GM12878 (cell line): Measurements from ENCODE around the gene KERA. TPM values are rescaled to one million over a fixed set of nuclear protein-coding genes. Genes with fewer than 3 reads are reported as not detected.

Experiments
- ATAC-seq: fragments of 200-7000 bp; cut with Tn5 transposase; 3 replicates; pipeline ENCODE4 v1.9.1; 2020; ENCODE audit warnings: mild to moderate bottlenecking, moderate library complexity
- BruUV-seq: library from RNA; stranded (reverse); fragments of 400-500 nt; replicated peaks from 2 replicates; lab custom pipeline; 2021; lab: Mats Ljungman, UMichigan
- CTCF ChIA-PET: fragments of 300-600 bp; sonication (Branson Sonifier 250); formaldehyde crosslinking; extraction: SDS; loops from one replicate; lab custom pipeline; 2021; ENCODE audit warnings: inconsistent platforms; lab: Yijun Ruan, JAX
- POLR2A ChIA-PET: fragments of 350-600 bp; formaldehyde crosslinking; extraction: SDS; loops from one replicate; lab custom pipeline; 2021; ENCODE audit warnings: inconsistent platforms; lab: Charles Lee
- RAD21 ChIA-PET: fragments of 300-600 bp; sonication (Branson Sonifier 250); formaldehyde crosslinking; loops from one replicate; lab custom pipeline; 2023; ENCODE audit warnings: antibody characterized with exemption; ENCODE audit not compliant: unreplicated experiment; lab: Charles Lee
- SMC1A ChIA-PET: fragments of 300-600 bp; sonication (Branson Sonifier 250); formaldehyde crosslinking; loops from one replicate; lab custom pipeline; 2023; ENCODE audit not compliant: unreplicated experiment, uncharacterized antibody; lab: Charles Lee
- DNase-seq: peaks from one replicate; pipeline ENCODE4 v3.0.0-alpha.2; 2011; ENCODE audit warnings: low read depth, low spot score
- FAIRE-seq: peaks from 3 replicates; lab custom pipeline; 2011; peaks lifted over from hg19 to GRCh38; lab: Jason Lieb, UNC
- H2AFZ ChIP-seq: 2 replicates; pipeline ENCODE4 v1.6.0; 2011; ENCODE audit warnings: low read depth, low read length, control low read depth; ENCODE audit not compliant: control insufficient read depth
- H3K27ac ChIP-seq: 2 replicates; pipeline ENCODE4 v1.5.1; 2011; ENCODE audit warnings: control low read depth; ENCODE audit not compliant: control insufficient read depth, insufficient read depth
- H3K27me3 ChIP-seq, 2 experiments: replicated peaks in 1 of 2; 2 replicates each; pipeline versions ENCODE4 v1.6.0 to v1.6.1; 2011; ENCODE audit warnings: low read length in 1 of 2; ENCODE audit not compliant: control insufficient read depth in 2 of 2, insufficient read depth in 2 of 2
- H3K36me3 ChIP-seq, 2 experiments: 2 replicates each; pipeline ENCODE4 v1.5.1; 2011; ENCODE audit warnings: low read length in 1 of 2; ENCODE audit not compliant: control insufficient read depth in 2 of 2, insufficient read depth in 2 of 2
- H3K4me1 ChIP-seq: 2 replicates; pipeline ENCODE4 v1.6.1; 2011; ENCODE audit warnings: mild to moderate bottlenecking, low read length, moderate library complexity, mixed read lengths; ENCODE audit not compliant: control insufficient read depth, insufficient read depth
- H3K4me2 ChIP-seq: 2 replicates; pipeline ENCODE4 v1.6.0; 2011; ENCODE audit warnings: control low read depth; ENCODE audit not compliant: control insufficient read depth, insufficient read depth
- H3K4me3 ChIP-seq: fragments of 200-600 bp; sonication (generic); 2 replicates; pipeline ENCODE4 v1.5.1; 2016
- H3K79me2 ChIP-seq: 2 replicates; pipeline ENCODE4 v1.6.0; 2011; ENCODE audit warnings: low read length; ENCODE audit not compliant: control insufficient read depth, insufficient read depth
- H3K9ac ChIP-seq: 2 replicates; pipeline ENCODE4 v1.8.0; 2011; ENCODE audit warnings: low read length, control low read depth, mixed read lengths; ENCODE audit not compliant: control insufficient read depth, insufficient read depth
- H3K9me3 ChIP-seq: replicated peaks from 3 replicates; pipeline ENCODE4 v1.5.1; 2011; ENCODE audit warnings: mild to moderate bottlenecking, low read length; ENCODE audit not compliant: control insufficient read depth, insufficient read depth
- H4K20me1 ChIP-seq: 2 replicates; pipeline ENCODE4 v1.6.0; 2011; ENCODE audit not compliant: control insufficient read depth, insufficient read depth
- EP300 ChIP-seq, 2 experiments: fragments of 150-350 bp in 1 of 2; IDR thresholded peaks; 2 replicates each; pipeline ENCODE4 v1.6.1; 2011 to 2012; ENCODE audit warnings: low read depth in 2 of 2, low read length in 2 of 2, borderline replicate concordance in 1 of 2, improper control_type of control experiment in 1 of 2, inconsistent platforms in 1 of 2; ENCODE audit not compliant: control insufficient read depth in 1 of 2
- FOXM1 ChIP-seq: IDR thresholded peaks from 2 replicates; pipeline ENCODE4 v1.6.1; 2012; ENCODE audit warnings: low read depth, mild to moderate bottlenecking, inconsistent platforms, low read length, moderate library complexity
- WGBS: methylation state at CpG from one replicate; pipeline ENCODE4 v1.1.6; 2016; ENCODE audit warnings: low lambda C conversion rate; ENCODE audit not compliant: insufficient replicate concordance, insufficient coverage; ENCODE audit errors: missing lambda C conversion rate; 5-methylcytosine and 5-hydroxymethylcytosine counted together
- in situ Hi-C: fragments of 300-500 bp; cut with MboI; formaldehyde crosslinking; loops from 9 replicates; pipeline ENCODE4 v1.14.3; 2018; ENCODE audit warnings: mixed read lengths
- intact Hi-C: fragments of 100-400 bp; cut with micrococcal nuclease; formaldehyde crosslinking; loops from one replicate; pipeline ENCODE4 v1.14.2; 2022; ENCODE audit not compliant: unreplicated experiment
- polyA plus RNA-seq, 11 experiments: library from polyadenylated mRNA; depleted of rRNA in 4 of 11; unstranded in 6 of 11; stranded (reverse) in 5 of 11; fragments of >200 nt; fragmentation: Nextera tagmentation in 4 of 11; fragmentation: Illumina TruSeq in 1 of 11; extraction: Ambion mirVana in 4 of 11; extraction: Trizol in 1 of 11; gene quantifications; 1 replicate in 1 of 11; 2 replicates in 10 of 11; pipeline versions ENCODE4 v1.2.1 to v1.2.3, GENCODE V29; 2011 to 2016; ENCODE audit warnings: inconsistent platforms in 2 of 11, missing spikeins in 2 of 11, low read depth in 1 of 11
- total RNA-seq, 4 experiments: library from RNA; depleted of rRNA in 3 of 4; stranded (reverse); fragments of >200 nt in 3 of 4; fragmentation: Illumina TruSeq in 1 of 4; extraction: Trizol in 1 of 4; gene quantifications; 2 replicates each; pipeline versions ENCODE4 v1.2.1 to v1.2.3, GENCODE V29; 2013 to 2021
- TF ChIP-seq, protein P1 (sequence below): fragments of 450-650 bp; IDR thresholded peaks from 2 replicates; pipeline ENCODE4 v1.6.1; 2017; ENCODE audit warnings: low read depth, mild to moderate bottlenecking, moderate library complexity
- TF ChIP-seq, protein P2 (sequence below): fragments of 450-650 bp; IDR thresholded peaks from 2 replicates; pipeline ENCODE4 v1.6.1; 2017; ENCODE audit warnings: mild to moderate bottlenecking
- TF ChIP-seq, protein P3 (sequence below): fragments of 150-350 bp; IDR thresholded peaks from 2 replicates; pipeline ENCODE4 v1.6.1; 2016; ENCODE audit warnings: low read depth, low read length

The KERA gene
- total and polyA plus RNA-seq, 10 of the 15 experiments (the other 5 are each of a cell fraction or from before 2014, with no cell fraction given) = not detected

DNA sequence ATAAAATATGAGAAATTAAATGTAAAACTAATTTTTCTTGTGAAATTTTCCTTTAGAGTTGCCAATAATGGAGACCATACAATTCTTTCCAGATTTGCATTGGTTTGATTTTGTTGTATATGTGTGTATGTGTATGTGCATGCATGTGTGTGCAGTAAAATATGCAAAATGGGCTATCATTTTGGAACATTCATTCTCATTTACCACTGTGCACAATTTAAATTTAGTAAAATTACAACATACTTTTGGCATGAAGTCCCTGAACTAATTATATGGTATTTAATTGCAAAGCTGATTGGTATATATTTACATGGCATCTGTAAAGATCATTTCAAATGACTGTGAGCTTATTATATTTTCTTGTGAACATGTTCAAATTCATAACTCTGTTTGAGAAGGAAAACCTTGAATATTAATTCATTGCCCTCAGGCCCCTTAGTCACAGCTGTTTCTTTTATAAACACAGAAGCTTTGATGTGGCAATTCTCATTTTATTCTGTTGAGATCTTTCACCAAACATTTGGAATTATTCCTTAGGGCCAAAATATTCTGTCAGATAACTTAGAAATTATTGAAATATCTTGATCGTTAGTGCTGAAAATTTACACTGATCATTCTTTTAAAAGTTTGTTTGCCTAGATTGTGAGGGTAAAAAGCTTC lies 17.6 kb downstream of the KERA start:
- Histone ChIP-seq H3K9me3 (no peaks in the 10 kb centered on the region), H3K4me3 (no peak overlapping the region), H3K27ac (no peak overlapping the region), H3K4me1 (no peaks in the 10 kb centered on the region), H2AFZ (no peak overlapping the region)
- DNase-seq (no peak), FAIRE-seq (no peak), ATAC-seq (no peak)
- CTCF ChIA-PET = no interaction called here
- SMC1A ChIA-PET = no interaction called here
- intact Hi-C loops = no loop called here
- POLR2A ChIA-PET = no interaction called here
- RAD21 ChIA-PET = no interaction called here
- TF ChIP-seq, protein P1, sequence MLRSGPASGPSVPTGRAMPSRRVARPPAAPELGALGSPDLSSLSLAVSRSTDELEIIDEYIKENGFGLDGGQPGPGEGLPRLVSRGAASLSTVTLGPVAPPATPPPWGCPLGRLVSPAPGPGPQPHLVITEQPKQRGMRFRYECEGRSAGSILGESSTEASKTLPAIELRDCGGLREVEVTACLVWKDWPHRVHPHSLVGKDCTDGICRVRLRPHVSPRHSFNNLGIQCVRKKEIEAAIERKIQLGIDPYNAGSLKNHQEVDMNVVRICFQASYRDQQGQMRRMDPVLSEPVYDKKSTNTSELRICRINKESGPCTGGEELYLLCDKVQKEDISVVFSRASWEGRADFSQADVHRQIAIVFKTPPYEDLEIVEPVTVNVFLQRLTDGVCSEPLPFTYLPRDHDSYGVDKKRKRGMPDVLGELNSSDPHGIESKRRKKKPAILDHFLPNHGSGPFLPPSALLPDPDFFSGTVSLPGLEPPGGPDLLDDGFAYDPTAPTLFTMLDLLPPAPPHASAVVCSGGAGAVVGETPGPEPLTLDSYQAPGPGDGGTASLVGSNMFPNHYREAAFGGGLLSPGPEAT = no peak
- TF ChIP-seq FOXM1 (no peak), EP300 (IDR thresholded peaks at IDR 0.05; ENCODE audit: borderline replicate concordance in 1 of 2, control insufficient read depth in 1 of 2, low read depth in 2 of 2, low read length in 2 of 2) (no peak)
- TF ChIP-seq, protein P2, sequence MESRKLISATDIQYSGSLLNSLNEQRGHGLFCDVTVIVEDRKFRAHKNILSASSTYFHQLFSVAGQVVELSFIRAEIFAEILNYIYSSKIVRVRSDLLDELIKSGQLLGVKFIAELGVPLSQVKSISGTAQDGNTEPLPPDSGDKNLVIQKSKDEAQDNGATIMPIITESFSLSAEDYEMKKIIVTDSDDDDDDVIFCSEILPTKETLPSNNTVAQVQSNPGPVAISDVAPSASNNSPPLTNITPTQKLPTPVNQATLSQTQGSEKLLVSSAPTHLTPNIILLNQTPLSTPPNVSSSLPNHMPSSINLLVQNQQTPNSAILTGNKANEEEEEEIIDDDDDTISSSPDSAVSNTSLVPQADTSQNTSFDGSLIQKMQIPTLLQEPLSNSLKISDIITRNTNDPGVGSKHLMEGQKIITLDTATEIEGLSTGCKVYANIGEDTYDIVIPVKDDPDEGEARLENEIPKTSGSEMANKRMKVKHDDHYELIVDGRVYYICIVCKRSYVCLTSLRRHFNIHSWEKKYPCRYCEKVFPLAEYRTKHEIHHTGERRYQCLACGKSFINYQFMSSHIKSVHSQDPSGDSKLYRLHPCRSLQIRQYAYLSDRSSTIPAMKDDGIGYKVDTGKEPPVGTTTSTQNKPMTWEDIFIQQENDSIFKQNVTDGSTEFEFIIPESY = no peak
- TF ChIP-seq, protein P3, sequence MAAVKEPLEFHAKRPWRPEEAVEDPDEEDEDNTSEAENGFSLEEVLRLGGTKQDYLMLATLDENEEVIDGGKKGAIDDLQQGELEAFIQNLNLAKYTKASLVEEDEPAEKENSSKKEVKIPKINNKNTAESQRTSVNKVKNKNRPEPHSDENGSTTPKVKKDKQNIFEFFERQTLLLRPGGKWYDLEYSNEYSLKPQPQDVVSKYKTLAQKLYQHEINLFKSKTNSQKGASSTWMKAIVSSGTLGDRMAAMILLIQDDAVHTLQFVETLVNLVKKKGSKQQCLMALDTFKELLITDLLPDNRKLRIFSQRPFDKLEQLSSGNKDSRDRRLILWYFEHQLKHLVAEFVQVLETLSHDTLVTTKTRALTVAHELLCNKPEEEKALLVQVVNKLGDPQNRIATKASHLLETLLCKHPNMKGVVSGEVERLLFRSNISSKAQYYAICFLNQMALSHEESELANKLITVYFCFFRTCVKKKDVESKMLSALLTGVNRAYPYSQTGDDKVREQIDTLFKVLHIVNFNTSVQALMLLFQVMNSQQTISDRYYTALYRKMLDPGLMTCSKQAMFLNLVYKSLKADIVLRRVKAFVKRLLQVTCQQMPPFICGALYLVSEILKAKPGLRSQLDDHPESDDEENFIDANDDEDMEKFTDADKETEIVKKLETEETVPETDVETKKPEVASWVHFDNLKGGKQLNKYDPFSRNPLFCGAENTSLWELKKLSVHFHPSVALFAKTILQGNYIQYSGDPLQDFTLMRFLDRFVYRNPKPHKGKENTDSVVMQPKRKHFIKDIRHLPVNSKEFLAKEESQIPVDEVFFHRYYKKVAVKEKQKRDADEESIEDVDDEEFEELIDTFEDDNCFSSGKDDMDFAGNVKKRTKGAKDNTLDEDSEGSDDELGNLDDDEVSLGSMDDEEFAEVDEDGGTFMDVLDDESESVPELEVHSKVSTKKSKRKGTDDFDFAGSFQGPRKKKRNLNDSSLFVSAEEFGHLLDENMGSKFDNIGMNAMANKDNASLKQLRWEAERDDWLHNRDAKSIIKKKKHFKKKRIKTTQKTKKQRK = no peak
- TF ChIP-seq, all 136 proteins: peak for 0
- Histone ChIP-seq H3K9ac (no peak overlapping the region), H3K4me2 (no peak overlapping the region), H4K20me1 (no peaks in the 10 kb centered on the region), H3K36me3 (no peaks in the 10 kb centered on the region), H3K79me2 (no peaks in the 10 kb centered on the region), H3K27me3 (no peaks in the 10 kb centered on the region; a peak in 1 of 4 replicates)
- in situ Hi-C loops = no loop called here
- 27% methylated on average over 1 of the region's 1 CpG for WGBS
- BruUV-seq = no TSS peak
